Liver (tissue), 9 donors: ENCODE data around the gene UBR7. TPM values are rescaled to one million over a fixed set of nuclear protein-coding genes. Genes with fewer than 3 reads are reported as not detected.
"Not testable (repeated sequence)": the region's sequence is repeated elsewhere in the genome, so short reads cannot be mapped to it uniquely, and the experiment has no call there.

Source experiments
- DNase-seq: peaks from one replicate; pipeline ENCODE4 v3.0.0-alpha.2; 2017; ENCODE audit warnings: low spot score
- H3K27ac ChIP-seq, 2 donors: one replicate each; pipeline ENCODE4 v1.7.0; 2013; ENCODE audit warnings: inconsistent platforms in 2 of 2, low read length in 2 of 2, control low read depth in 1 of 2, low read depth in 1 of 2, mild to moderate bottlenecking in 1 of 2
- H3K27me3 ChIP-seq, 4 donors: one replicate each; pipeline versions ENCODE4 v1.6.1 to v1.7.0; 2013; ENCODE audit warnings: low read length in 3 of 4, inconsistent platforms in 1 of 4, mild to moderate bottlenecking in 1 of 4, moderate library complexity in 1 of 4; ENCODE audit not compliant: control insufficient read depth in 4 of 4, insufficient read depth in 4 of 4
- H3K36me3 ChIP-seq, 4 donors: one replicate each; pipeline versions ENCODE4 v1.6.1 to v1.7.0; 2013; ENCODE audit warnings: low read length in 3 of 4, mild to moderate bottlenecking in 3 of 4, low read depth in 1 of 4, moderate library complexity in 1 of 4; ENCODE audit not compliant: control insufficient read depth in 4 of 4, insufficient read depth in 3 of 4
- H3K4me1 ChIP-seq, 4 donors: one replicate each; pipeline versions ENCODE4 v1.6.1 to v1.7.0; 2013; ENCODE audit warnings: low read length in 3 of 4, mild to moderate bottlenecking in 3 of 4, moderate library complexity in 1 of 4; ENCODE audit not compliant: control insufficient read depth in 4 of 4, insufficient read depth in 4 of 4
- H3K4me3 ChIP-seq, 3 donors: one replicate each; pipeline versions ENCODE4 v1.6.1 to v1.7.0; 2013; ENCODE audit warnings: low read length in 3 of 3, control low read depth in 1 of 3, low read depth in 1 of 3, mild to moderate bottlenecking in 1 of 3
- H3K9ac ChIP-seq, 2 donors: one replicate each; pipeline ENCODE4 v1.7.0; 2013; ENCODE audit warnings: low read length in 2 of 2, mild to moderate bottlenecking in 2 of 2, moderate library complexity in 2 of 2, control low read depth in 1 of 2, low read depth in 1 of 2
- H3K9me3 ChIP-seq, 4 donors: one replicate each; pipeline versions ENCODE4 v1.6.1 to v1.7.0; 2013; ENCODE audit warnings: low read length in 3 of 4; ENCODE audit not compliant: control insufficient read depth in 4 of 4
- HNF4A ChIP-seq, 2 donors: conservative IDR thresholded peaks; 2 replicates each; pipeline ENCODE4 v1.6.1; 2016; ENCODE audit warnings: antibody characterized with exemption in 2 of 2, mild to moderate bottlenecking in 2 of 2
- RXRA ChIP-seq, 2 donors: IDR thresholded peaks; 2 replicates each; pipeline ENCODE4 v1.6.1; 2017 to 2018; ENCODE audit warnings: antibody characterized with exemption in 2 of 2, mild to moderate bottlenecking in 1 of 2
- TAF1 ChIP-seq: conservative IDR thresholded peaks from 2 replicates; pipeline ENCODE4 v1.6.1; 2016; ENCODE audit warnings: antibody characterized with exemption, mild to moderate bottlenecking
- YY1 ChIP-seq: IDR thresholded peaks from 2 replicates; pipeline ENCODE4 v1.6.1; 2016; ENCODE audit warnings: antibody characterized with exemption, mild to moderate bottlenecking
- WGBS: extraction: QIAGEN DNeasy Blood & Tissue Kit; methylation state at CpG from one replicate; pipeline ENCODE4 v1.1.7; 2013; 5-methylcytosine and 5-hydroxymethylcytosine counted together
- polyA plus RNA-seq, 2 donors: library from polyadenylated mRNA; stranded (reverse) in 1 of 2; unstranded in 1 of 2; fragments of 200-250 nt in 1 of 2; fragments of >200 nt in 1 of 2; fragmentation: Nextera tagmentation in 1 of 2; extraction: Ambion mirVana in 1 of 2; gene quantifications; one replicate each; pipeline versions ENCODE4 v1.2.1 to v1.2.3, GENCODE V29; 2013 to 2015
- total RNA-seq, 2 donors: library from RNA; depleted of rRNA; stranded (reverse); fragments of >200 nt; gene quantifications; one replicate each; pipeline ENCODE4 v1.2.3, GENCODE V29; 2014
- TF ChIP-seq, protein P1 (sequence below): IDR thresholded peaks from 2 replicates; pipeline ENCODE4 v1.6.1; 2016; ENCODE audit warnings: antibody characterized with exemption
- donor health status: healthy.
- donor health status: healthy.
- donor health status: healthy.
- donor health status: healthy.
- donor health status: healthy.

UBR7 gene
- total and polyA plus RNA-seq, 4 donors: 7.0 to 44.5 (median 10.3) TPM

DNA sequence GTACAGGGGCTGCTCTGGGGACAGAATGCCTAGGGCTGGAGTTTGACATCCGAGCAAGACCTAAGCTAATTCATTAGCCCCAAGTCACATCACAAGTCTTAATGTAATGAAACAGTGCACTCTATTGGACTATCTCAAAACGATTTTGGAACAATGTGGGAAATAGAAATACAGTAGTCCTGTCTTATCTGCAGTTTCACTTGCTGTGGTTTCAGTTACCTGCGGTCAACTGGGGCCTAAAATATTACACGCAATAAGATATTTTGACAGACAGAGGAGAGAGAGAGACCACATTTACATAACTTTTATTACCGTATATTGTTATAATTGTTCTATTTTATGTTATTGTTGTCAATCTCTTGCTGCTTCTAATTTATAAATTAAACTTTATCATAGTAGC is 43.5 kb upstream of the UBR7 start:
- 64% methylated on average over 5 of the region's 5 CpGs for WGBS
- no peaks in the 10 kb centered on the region for H3K27me3 ChIP-seq
- no peak overlapping the region for H3K27ac ChIP-seq
- peaks cover 0 to 3% (median 0%) of the 10 kb centered on the region in 4 donors for H3K4me1 ChIP-seq
- no peak for DNase-seq
- no peaks in the 10 kb centered on the region for H3K36me3 ChIP-seq
- H3K9me3 ChIP-seq: no peaks in the 10 kb centered on the region
- H3K4me3 ChIP-seq: no peak overlapping the region
- no peak for TF ChIP-seq HNF4A (conservative IDR thresholded peaks at IDR 0.05)
- no peak for TF ChIP-seq RXRA (IDR thresholded peaks at IDR 0.05)
- TF ChIP-seq, protein P1, sequence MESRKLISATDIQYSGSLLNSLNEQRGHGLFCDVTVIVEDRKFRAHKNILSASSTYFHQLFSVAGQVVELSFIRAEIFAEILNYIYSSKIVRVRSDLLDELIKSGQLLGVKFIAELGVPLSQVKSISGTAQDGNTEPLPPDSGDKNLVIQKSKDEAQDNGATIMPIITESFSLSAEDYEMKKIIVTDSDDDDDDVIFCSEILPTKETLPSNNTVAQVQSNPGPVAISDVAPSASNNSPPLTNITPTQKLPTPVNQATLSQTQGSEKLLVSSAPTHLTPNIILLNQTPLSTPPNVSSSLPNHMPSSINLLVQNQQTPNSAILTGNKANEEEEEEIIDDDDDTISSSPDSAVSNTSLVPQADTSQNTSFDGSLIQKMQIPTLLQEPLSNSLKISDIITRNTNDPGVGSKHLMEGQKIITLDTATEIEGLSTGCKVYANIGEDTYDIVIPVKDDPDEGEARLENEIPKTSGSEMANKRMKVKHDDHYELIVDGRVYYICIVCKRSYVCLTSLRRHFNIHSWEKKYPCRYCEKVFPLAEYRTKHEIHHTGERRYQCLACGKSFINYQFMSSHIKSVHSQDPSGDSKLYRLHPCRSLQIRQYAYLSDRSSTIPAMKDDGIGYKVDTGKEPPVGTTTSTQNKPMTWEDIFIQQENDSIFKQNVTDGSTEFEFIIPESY: no peak
- no peak for TF ChIP-seq TAF1
- no peak for TF ChIP-seq YY1
- no peak overlapping the region for H3K9ac ChIP-seq

DNA sequence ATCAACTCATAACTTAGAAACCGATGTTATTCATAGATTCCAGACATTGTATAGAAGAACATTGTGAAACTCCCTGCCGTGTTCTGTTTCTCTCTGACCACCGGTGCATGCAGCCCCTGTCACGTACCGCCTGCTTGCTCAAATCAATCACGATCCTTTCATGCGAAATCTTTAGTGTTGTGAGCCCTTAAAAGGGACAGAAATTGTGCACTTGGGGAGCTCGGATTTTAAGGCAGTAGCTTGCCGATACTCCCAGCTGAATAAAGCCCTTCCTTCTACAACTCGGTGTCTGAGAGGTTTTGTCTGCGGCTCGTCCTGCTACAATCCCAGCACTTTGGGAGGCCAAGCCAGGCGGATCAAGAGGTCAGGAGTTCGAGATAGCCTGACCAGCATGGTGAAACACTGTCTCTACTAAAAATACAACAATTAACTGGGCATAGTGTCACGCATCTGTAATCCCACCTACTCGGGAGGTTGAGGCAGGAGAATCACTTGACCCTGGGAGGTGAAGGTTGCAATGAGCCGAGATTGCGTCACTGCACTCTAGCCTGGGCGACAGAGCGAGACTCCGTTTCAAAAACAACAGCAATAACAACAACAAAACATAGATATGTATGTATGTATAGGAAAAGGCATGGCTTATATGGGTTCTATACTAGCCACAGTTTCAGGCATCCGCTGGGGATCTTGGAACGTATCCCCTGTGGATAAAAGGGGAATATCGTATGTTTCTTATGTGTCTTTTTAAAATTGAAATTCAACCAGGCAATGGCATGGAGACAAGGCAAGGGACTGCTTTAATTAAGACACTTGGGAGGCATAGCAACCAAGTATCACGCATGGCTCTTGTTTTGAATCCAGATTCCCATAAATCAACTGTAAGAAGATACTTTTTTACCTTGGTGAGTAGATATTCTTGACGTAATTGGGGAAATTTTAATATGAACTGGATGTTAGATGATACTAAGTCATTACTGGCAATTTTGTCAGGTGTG is 41.5 kb upstream of the UBR7 start:
- not testable (repeated sequence) for DNase-seq, H3K27me3 ChIP-seq, H3K9me3 ChIP-seq, H3K4me3 ChIP-seq, H3K9ac ChIP-seq, H3K4me1 ChIP-seq, H3K36me3 ChIP-seq
- WGBS: 80% methylated on average over 26 of the region's 26 CpGs
- H3K27ac ChIP-seq: peak overlapping the region in 1 of 2 donors; percentile 31

- H3K36me3 ChIP-seq, H3K4me3 ChIP-seq, H3K9ac ChIP-seq, H3K4me1 ChIP-seq, H3K27me3 ChIP-seq, H3K27ac ChIP-seq, DNase-seq, H3K9me3 ChIP-seq: not testable (repeated sequence)
- WGBS: 91% methylated on average over 9 of the region's 9 CpGs
Measured at GRCh38 chr14:93168610-93169009, 38.4 kb upstream of the UBR7 start.

- WGBS: 96% methylated on average over 6 of the region's 6 CpGs
- H3K9ac ChIP-seq, DNase-seq: not testable (repeated sequence)
Measured at GRCh38 chr14:93169619-93170018, 37.4 kb upstream of the UBR7 start.

GRCh38 chr14:93170141-93170540 is 36.9 kb upstream of the UBR7 start:
- not testable (repeated sequence) for H3K4me1 ChIP-seq, H3K4me3 ChIP-seq, DNase-seq, H3K9ac ChIP-seq, H3K36me3 ChIP-seq, H3K9me3 ChIP-seq, H3K27ac ChIP-seq, H3K27me3 ChIP-seq
- 96% methylated on average over 20 of the region's 20 CpGs for WGBS

More at GRCh38 chr14:93169619-93170018, 37.4 kb upstream of the UBR7 start:
- not testable (repeated sequence) for H3K4me1 ChIP-seq, H3K27ac ChIP-seq, H3K9me3 ChIP-seq, H3K4me3 ChIP-seq, H3K36me3 ChIP-seq, H3K27me3 ChIP-seq
